Ureter (tissue), 1 donor: ENCODE measurements around the gene DDAH1. TPM values are rescaled to one million over a fixed set of nuclear protein-coding genes. Genes with fewer than 3 reads are reported as not detected.
"Not testable (repeated sequence)": the region's sequence is repeated elsewhere in the genome, so short reads cannot be mapped to it uniquely, and the experiment has no call there.

Experiments
- DNase-seq: peaks from one replicate; pipeline ENCODE4 v3.0.0-alpha.2; 2020; ENCODE audit warnings: low spot score
- total RNA-seq: library from RNA; stranded (reverse); gene quantifications from one replicate; pipeline ENCODE4 v1.2.4, GENCODE V29; 2023
- donor health status: DM: yes; HTN: yes; CAD: no.

Gene DDAH1
- total RNA-seq, 1 donor from 2014 or later = 51.2 TPM

DNA sequence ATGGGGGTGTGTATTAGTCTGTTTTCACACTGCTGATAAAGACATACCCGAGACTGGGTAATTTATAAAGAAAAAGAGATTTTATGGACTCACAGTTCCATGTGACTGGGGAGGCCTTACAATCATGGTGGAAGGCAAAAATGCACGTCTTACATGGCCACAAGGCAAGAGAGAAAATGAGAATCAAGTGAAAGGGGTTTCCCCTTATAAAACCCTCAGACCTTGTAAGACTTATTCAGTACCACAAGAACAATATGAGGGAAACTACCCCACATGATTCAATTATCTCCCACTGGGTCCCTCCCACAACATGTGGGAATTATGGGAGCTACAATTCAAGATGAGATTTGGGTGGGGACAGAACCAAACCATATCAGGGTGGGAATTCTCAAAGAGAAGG, 5.2 kb upstream of the DDAH1 start:
- not testable (repeated sequence) for DNase-seq

DNA sequence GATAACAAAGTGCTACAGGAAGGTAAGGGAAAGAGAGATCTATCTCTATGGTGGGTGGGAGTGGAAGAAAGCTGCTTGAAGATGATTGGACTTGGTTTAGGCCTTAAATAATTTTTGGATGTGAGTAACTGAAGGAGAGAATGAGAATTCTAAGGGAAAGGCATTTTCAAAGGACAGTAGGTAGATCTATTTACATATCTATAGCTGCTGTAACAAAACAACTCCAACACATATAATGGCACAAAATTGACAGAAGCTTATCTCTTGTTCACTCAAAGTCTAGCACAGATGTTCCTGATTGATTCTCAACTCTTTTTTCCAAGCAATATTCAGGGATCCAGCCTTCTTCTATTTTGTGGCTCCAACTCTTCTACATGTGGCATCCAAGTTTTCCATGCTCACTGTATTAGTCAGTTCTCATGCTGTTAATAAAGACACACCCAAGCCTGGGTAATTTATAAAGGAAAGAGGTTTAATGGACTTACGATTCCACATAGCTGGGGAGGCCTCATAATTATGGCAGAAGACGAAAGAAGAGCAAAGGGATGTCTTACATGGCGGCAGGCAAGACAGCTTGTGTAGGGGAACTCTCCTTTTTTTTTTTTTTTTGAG, 3.1 kb upstream of the DDAH1 start:
- DNase-seq = no peak

DNA sequence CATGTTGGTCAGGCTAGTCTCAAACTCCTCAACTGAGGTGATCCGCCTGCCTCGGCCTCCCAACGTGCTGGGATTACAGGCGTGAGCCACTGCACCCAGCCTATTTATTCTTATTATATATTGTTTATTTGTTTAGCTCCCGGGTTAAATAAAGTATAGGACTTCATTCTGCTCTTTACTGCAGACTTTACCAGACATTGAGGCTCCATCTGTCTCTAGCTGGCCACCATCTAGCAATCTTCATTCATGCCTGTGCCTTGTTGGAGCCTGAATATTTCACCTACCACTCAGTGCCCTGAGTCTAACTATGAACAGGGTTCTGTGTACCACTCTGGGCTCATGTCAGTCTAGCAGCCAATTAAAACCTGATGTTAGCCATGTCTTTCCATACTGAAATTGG, 2.1 kb upstream of the DDAH1 start:
- DNase-seq = no peak

- DNase-seq = no peak
These were observed 801 bp upstream of the DDAH1 start for GRCh38 chr1:85465786-85466134.

- peak; percentile 60 for DNase-seq
These were observed 361 bp downstream of the DDAH1 start for GRCh38 chr1:85464497-85465098.

GRCh38 chr1:85463731-85464496, 1.0 kb downstream of the DDAH1 start:
- no peak for DNase-seq

DNA sequence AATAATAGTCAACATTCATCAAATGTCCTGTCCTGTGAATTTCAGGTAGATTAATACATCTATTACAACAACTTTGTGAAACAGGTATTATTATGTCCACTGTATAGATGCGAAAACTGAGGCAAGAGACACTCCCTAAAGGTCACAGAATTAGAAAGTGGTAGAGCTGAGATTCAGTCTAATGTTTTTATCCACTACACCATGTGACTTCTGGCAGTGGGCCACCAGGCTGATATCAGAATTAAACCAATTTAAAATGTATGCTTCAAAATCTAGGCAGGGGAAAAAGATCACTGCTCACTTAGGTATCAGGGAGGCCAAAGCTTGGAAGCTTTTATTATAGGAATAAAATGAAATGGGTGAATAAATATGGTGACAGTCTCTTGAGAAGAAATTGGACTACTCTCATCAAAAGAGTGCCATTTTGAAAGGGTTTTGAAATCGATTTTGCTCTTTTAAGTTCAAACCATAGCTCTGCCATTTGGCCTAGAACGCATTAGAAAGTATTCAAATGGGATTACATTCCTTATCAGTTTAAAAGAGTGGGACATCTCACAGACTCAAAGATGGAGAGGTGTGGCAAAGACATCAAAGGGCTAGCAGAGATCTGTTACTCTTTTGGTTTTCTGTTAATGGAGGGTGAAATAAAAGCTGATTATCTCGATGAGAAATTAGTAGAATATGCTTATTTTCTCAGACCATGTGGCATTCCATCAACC, 1.9 kb downstream of the DDAH1 start:
- no peak for DNase-seq

DNA sequence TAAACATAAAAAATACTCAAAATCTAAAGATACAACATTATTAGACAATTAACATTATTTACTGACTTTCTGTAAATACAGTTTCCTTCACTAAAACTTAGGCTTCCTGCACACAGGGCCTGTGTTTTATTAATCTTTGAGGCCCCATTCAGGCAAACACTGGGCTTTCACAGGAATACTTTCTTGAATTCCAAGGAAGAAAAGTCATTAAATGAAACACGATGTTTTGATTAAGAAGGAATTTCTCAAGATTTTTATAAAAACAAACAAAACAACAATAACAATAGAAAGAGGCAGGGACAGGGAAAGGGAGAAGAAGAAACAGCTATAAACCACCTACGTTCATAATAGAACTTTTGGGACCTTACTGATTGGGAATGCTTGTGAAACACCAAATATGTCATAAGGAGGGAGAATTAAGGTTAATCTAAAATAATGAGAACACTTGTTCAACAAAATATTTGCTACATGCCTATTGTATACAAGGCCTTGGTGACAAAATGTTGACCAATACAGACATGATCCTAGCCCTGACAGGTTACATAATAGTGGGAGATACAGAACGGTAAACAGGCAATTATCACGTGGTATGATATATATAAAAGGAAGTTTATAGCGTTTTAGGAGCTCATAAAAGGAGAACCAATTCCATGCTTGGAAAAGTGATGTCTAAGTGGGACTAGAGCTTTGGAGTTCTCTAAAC, 3.6 kb downstream of the DDAH1 start:
- no peak for DNase-seq

DNA sequence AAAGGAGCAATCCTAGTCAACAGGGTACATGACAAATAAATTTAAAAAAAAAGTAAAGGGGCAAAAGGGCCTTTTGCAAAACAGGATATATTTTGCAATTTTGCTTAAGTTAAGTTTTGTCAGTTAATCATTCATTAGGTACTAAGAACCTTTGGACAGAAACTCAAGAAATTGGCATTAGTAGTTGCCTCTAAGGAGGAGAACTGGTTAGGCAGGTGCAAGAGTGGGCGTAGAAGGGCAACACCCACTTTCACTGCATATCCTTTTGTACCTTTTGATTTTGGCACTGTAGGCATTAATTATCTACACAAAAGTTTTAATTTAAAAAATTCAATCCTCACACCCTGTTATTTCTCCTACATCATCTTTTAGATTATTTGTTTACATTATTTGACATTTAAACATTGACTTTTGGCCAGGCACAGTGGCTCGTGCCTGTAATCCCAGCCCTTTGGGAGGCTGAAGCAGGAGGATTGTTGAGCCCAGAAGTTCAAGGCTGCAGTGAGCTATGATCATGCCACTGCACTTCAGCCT, 4.3 kb downstream of the DDAH1 start:
- peak; percentile 61 for DNase-seq

- DNase-seq = no peak
These were observed 5.7 kb downstream of the DDAH1 start for GRCh38 chr1:85459290-85459689.

DNA sequence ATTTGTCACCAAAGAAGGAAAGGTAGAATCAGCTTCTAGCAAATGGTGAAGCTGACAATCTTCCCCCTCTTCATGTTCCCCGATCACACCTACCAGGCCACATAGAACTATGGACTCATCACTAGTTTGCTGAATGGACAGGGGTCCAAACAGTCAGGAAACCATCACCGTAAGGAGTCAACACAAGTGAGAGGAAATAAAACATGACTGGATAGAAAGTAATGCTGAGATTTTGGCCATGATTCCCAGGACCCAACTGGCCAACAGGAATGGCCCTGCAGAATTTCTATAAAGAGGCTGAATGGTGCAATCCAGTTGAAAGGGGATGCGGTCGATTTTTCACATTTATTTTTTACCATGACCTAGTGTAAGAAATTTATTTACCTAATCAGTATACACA, 10.7 kb downstream of the DDAH1 start:
- no peak for DNase-seq

GRCh38 chr1:85453640-85454194, 11.2 kb downstream of the DDAH1 start:
- DNase-seq = no peak

DNA sequence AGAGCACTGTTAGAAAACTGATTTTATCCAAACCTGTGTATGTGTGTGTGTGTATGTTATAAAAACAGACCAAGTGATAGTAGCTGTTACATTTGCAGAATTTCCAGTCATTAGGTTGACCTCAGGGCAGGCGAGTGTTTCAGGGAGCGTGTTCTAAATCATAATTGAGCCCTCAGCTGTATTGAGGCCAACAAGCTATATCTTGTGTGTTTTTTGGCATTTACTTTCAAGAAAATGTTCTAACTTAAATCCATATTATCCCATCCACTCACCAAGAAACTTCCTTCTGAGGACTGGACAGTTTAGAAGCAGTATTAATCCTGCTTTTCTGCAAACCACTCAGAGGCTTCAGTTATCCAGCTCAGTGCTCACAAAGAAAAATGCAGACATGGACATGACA, 12.0 kb downstream of the DDAH1 start:
- no peak for DNase-seq

DNA sequence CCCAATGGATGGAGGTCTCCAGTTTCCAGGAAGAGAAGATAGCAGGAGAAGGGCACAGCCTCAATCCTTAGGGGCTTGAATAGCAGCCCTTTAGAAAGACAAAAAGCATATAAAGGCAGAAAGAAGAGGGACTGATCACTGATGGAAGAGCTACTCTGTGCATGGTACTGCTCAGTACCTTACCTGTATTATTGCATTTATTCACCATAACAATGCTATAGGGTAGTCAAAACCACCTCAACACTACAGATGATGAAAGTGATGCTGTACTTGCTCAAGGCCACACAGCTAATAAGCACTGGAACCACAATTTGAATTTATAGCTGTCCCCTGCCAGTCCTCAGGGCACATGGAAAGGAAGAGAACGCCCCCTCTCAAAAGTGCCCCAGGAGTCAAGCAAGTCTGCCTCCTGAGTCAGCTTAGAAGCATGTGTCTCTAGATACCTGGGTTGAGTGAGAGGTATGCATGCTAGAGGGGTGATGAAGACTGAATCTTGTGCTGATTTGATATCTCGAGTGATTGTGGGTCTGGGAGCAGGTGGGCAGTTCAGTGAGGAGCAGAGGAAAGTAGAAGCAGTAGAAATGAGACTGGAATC, 13.6 kb downstream of the DDAH1 start:
- DNase-seq = no peak

GRCh38 chr1:85450832-85451231, 14.1 kb downstream of the DDAH1 start:
- DNase-seq = no peak

GRCh38 chr1:85449356-85449755, 15.6 kb downstream of the DDAH1 start:
- DNase-seq = no peak

DNA sequence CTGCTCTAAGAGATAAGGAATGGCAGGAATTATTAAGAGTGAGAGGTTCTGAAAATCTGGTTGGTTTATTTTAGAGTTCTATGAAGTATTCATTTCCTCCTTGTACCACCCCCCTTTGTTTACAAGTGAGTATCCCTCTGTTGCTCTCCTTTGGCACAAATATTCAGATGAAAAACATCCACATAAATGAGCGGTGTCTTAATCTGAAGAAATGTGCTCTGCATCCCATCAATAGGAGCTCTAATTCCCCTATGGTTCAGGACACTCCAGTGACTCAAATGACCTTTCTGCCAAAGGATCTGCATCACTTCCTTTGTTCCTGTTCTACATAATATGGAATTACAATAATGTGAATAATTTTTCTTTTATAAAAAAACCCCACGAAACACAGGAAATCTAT, 16.6 kb downstream of the DDAH1 start:
- DNase-seq = no peak

DNA sequence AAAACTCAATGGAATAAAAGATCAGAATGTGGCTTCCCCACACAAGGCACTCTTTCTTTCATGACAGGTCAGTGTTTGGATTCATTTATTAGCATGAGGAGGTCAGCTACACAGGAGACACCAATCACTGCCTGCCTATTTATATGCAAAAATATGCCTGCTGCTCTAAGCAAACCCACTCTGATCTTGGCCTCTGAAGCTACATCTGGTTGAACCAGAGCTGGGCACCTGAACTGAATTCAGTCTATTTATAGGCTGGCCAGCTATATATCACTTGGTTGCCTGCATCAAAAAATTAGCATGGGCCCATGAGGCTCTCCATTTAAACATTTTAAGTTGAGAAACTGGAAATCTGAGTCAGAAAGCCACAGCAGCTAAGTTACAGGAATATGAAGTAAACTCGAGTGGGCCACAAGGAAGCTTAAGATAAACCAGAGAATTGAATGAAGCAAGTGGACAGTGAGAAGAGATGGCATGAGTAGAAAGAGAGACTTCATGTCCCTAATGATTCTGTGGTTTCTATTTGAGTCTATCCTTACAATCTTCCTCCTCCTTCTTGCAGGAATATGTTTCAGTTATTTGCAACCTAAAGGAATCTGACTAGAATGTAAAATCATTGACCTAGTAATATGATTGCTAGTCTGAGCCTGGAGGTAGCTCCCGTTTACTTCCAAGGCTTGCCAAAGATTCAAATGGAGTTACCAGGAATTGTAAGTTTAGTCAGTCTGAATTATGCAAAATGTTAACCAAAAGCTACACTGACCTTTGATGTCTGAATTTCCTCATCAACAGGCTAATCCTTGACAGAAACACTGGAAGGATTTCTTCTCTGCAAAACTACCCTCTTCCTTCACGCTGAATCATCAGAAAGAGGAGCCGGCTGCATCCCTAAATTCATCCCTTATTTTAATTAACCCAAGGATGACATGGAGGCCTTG, 17.7 kb downstream of the DDAH1 start:
- DNase-seq = no peak

- DNase-seq = no peak
These were observed 19.1 kb downstream of the DDAH1 start for GRCh38 chr1:85445906-85446305.

DNA sequence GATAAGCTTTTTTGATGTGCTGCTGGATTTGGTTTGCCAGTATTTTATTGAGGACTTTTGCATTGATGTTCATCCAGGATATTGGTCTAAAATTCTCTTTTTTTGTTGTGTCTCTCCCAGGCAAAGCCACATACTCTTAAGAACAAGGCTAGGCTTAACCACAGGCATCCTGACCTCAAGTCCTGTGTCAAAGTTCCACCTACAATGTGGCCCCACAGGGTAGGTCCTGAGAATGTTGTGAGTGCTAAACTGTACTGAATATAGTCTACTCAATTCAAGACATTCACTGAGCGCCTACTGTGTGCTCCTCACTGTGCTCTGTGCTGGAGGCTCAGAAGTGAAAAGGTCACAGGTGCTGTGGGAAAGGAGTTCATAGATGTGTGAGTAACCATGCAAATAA, 20.6 kb downstream of the DDAH1 start:
- DNase-seq = no peak
